Measurements from ENCODE around the gene SLC24A4. TPM values are rescaled to one million over a fixed set of nuclear protein-coding genes. Genes with fewer than 3 reads are reported as not detected.

Gene SLC24A4
- total and polyA plus RNA-seq, 2 of the 4 experiments (the other 2 are of a cell fraction) = not detected

DNA sequence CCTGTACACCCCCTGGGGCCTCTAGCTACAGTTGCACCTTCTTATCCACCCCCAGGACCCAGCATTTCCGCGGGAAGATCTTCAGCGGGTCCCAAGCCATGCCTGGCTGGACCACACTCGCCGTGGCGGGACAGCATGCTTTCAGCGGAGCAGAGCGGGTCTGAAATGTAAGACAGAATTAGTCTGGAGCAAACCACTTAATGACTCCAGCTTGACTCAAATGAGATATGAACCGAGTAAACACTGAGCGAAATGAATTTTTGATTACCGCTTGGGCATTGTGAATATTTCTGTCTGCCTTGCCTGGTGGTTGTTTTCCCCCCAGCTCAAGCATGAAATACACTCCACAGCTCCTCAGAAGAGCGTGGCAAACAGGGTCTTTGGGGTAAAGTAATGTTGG lies 60.8 kb downstream of the SLC24A4 start:
- 0 out of 2 replicates have a peak overlapping the region, but pooled peaks have one; percentile 5 for H3K4me2 ChIP-seq (ENCODE audit: low read depth, low read length)
- no peak overlapping the region for H2AK5ac ChIP-seq (ENCODE audit: low read depth, low read length)
- WGBS, 2 experiments (ENCODE audit: extremely low coverage in 2 of 2, insufficient read length in 1 of 2) = 44% methylated on average over 7 of the region's 12 CpGs; no CpG with 5 or more reads in 1 of the 2 experiments
- H4K5ac ChIP-seq (ENCODE audit: low read depth, low read length) = no peak overlapping the region
- BruUV-seq (replicated peaks) = no TSS peak
- no peaks in the 10 kb centered on the region for H4K20me1 ChIP-seq (ENCODE audit: insufficient read depth, low read length)
- no peak overlapping the region for H3K23ac ChIP-seq (ENCODE audit: low read depth, low read length)
- no peak overlapping the region for H3K4me3 ChIP-seq (ENCODE audit: insufficient read depth, low read depth, low read length)
- no peak overlapping the region for H4K91ac ChIP-seq (ENCODE audit: insufficient read depth, low read depth, low read length)
- H3K79me1 ChIP-seq (ENCODE audit: low read depth in 1 of 2, low read length in 2 of 2) = no peaks in the 10 kb centered on the region
- DNase-seq = no peak
- ChIA-PET CTCF (no interaction called here), POLR2A (ENCODE audit: unreplicated experiment) (no interaction called here)
- in situ Hi-C loops (cut with MboI; ENCODE audit: low sequenced_read_pairs) (no loop called here), dilution Hi-C loops (cut with HindIII; ENCODE audit: low sequenced_read_pairs, unreplicated experiment) (no loop called here), intact Hi-C loops (cut with micrococcal nuclease) (no loop called here)
- H2AK9ac ChIP-seq (replicated peaks; ENCODE audit: low read depth, low read length, poor library complexity) = no peak overlapping the region
- no peak overlapping the region for H2BK120ac ChIP-seq (ENCODE audit: low read depth, low read length)
- H3K36me3 ChIP-seq (ENCODE audit: control insufficient read depth, insufficient read depth, low read length) = no peaks in the 10 kb centered on the region
- no peaks in the 10 kb centered on the region for H3K4me1 ChIP-seq (ENCODE audit: control insufficient read depth, insufficient read depth, low read length)
- TF ChIP-seq MAZ (IDR thresholded peaks at IDR 0.05; ENCODE audit: borderline replicate concordance, low read depth, low read length) (no peak), BHLHE40 (IDR thresholded peaks at IDR 0.05; ENCODE audit: low read depth, low read length) (no peak), CEBPB (IDR thresholded peaks at IDR 0.05; ENCODE audit: low read depth, low read length) (no peak), MAFK (IDR thresholded peaks at IDR 0.05; ENCODE audit: low read depth, low read length) (no peak), NFE2L2 (IDR thresholded peaks at IDR 0.05; ENCODE audit: low read depth, low read length) (no peak), SMC3 (IDR thresholded peaks at IDR 0.05; ENCODE audit: low read depth, low read length) (no peak), MXI1 (IDR thresholded peaks at IDR 0.05; ENCODE audit: borderline replicate concordance, low read depth, low read length) (no peak), FOS (IDR thresholded peaks at IDR 0.05; ENCODE audit: low read depth, low read length) (no peak), RCOR1 (IDR thresholded peaks at IDR 0.05; ENCODE audit: insufficient replicate concordance, low read length) (no peak), RFX5 (IDR thresholded peaks at IDR 0.05; ENCODE audit: low read depth, low read length) (no peak), POLR2A (IDR thresholded peaks at IDR 0.05; ENCODE audit: low read depth, low read length) (no peak), RAD21 (IDR thresholded peaks at IDR 0.05; ENCODE audit: low read length) (no peak), CHD1 (IDR thresholded peaks at IDR 0.05; ENCODE audit: low read depth, low read length) (no peak)
- TF ChIP-seq, protein P1, sequence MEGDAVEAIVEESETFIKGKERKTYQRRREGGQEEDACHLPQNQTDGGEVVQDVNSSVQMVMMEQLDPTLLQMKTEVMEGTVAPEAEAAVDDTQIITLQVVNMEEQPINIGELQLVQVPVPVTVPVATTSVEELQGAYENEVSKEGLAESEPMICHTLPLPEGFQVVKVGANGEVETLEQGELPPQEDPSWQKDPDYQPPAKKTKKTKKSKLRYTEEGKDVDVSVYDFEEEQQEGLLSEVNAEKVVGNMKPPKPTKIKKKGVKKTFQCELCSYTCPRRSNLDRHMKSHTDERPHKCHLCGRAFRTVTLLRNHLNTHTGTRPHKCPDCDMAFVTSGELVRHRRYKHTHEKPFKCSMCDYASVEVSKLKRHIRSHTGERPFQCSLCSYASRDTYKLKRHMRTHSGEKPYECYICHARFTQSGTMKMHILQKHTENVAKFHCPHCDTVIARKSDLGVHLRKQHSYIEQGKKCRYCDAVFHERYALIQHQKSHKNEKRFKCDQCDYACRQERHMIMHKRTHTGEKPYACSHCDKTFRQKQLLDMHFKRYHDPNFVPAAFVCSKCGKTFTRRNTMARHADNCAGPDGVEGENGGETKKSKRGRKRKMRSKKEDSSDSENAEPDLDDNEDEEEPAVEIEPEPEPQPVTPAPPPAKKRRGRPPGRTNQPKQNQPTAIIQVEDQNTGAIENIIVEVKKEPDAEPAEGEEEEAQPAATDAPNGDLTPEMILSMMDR (conservative IDR thresholded peaks at IDR 0.05; ENCODE audit: low read depth, low read length) = no peak
- TF ChIP-seq, protein P2, sequence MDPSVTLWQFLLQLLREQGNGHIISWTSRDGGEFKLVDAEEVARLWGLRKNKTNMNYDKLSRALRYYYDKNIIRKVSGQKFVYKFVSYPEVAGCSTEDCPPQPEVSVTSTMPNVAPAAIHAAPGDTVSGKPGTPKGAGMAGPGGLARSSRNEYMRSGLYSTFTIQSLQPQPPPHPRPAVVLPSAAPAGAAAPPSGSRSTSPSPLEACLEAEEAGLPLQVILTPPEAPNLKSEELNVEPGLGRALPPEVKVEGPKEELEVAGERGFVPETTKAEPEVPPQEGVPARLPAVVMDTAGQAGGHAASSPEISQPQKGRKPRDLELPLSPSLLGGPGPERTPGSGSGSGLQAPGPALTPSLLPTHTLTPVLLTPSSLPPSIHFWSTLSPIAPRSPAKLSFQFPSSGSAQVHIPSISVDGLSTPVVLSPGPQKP (IDR thresholded peaks at IDR 0.05; ENCODE audit: borderline replicate concordance, low read depth, low read length) = no peak
- TF ChIP-seq, protein P3, sequence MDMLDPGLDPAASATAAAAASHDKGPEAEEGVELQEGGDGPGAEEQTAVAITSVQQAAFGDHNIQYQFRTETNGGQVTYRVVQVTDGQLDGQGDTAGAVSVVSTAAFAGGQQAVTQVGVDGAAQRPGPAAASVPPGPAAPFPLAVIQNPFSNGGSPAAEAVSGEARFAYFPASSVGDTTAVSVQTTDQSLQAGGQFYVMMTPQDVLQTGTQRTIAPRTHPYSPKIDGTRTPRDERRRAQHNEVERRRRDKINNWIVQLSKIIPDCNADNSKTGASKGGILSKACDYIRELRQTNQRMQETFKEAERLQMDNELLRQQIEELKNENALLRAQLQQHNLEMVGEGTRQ (IDR thresholded peaks at IDR 0.05; ENCODE audit: low read depth, low read length) = no peak
- no peak overlapping the region for H3K56ac ChIP-seq (ENCODE audit: extremely low read depth, insufficient read depth, low read length)
- no peak overlapping the region for H3K9ac ChIP-seq (ENCODE audit: low read depth, low read length)
- no peak overlapping the region for H2AFZ ChIP-seq (replicated peaks; ENCODE audit: low read length, poor library complexity)
- no peak overlapping the region for H4K8ac ChIP-seq (ENCODE audit: low read depth in 2 of 2, low read length in 2 of 2)
- H3K27me3 ChIP-seq (ENCODE audit: control insufficient read depth, insufficient read depth, low read length) = peaks cover 40% of the 10 kb centered on the region
- peak; percentile 40; the same call in 1 of the 2 replicates for ATAC-seq (ENCODE audit: low read depth)
- H3K4ac ChIP-seq (ENCODE audit: low read depth, low read length) = no peak overlapping the region
- no peak overlapping the region for H3K27ac ChIP-seq (ENCODE audit: insufficient read depth, low read length)
- no peak overlapping the region for H2BK5ac ChIP-seq (ENCODE audit: low read depth, low read length, poor library complexity, severe bottlenecking)
- no peak overlapping the region for H3K14ac ChIP-seq (replicated peaks; ENCODE audit: low read depth, low read length)
- H3K9me1 ChIP-seq (ENCODE audit: insufficient read depth, low read length) = no peaks in the 10 kb centered on the region
- H2BK15ac ChIP-seq (ENCODE audit: low read depth, low read length) = no peak overlapping the region
- no peak overlapping the region for H2BK20ac ChIP-seq (ENCODE audit: low read depth, low read length)
- H3K9me3 ChIP-seq (ENCODE audit: control insufficient read depth, insufficient read depth, low read length) = no peaks in the 10 kb centered on the region
- no peak overlapping the region for H3K18ac ChIP-seq (ENCODE audit: low read depth, low read length)

Measured in IMR-90 (cell line).